Activated CD8-positive, alpha-beta T cell treated with anti-CD3 and anti-CD28 coated beads, Interleukin-2, amount 10 ng/mL, durations not matched to agents 7 days and 5 days (primary cell): ENCODE measurements around the gene B4GALT5. TPM values are rescaled to one million over a fixed set of nuclear protein-coding genes. Genes with fewer than 3 reads are reported as not detected.
"Not testable (repeated sequence)": the region's sequence is repeated elsewhere in the genome, so short reads cannot be mapped to it uniquely, and the experiment has no call there.

Experiments
- ATAC-seq: fragments of 150-1000 bp; cut with Tn5 transposase; one replicate; pipeline ENCODE4 v1.10.0; 2021; ENCODE audit warnings: moderate library complexity
- CTCF ChIA-PET: fragments of 350-600 bp; sonication (Branson Sonifier 250); formaldehyde crosslinking; loops from one replicate; lab custom pipeline; 2021; ENCODE audit warnings: antibody characterized with exemption; lab: Charles Lee
- POLR2A ChIA-PET: fragments of 350-600 bp; sonication (Branson Sonifier 250); formaldehyde crosslinking; loops from one replicate; lab custom pipeline; 2021; ENCODE audit warnings: antibody characterized with exemption; lab: Charles Lee
- DNase-seq: peaks from one replicate; pipeline ENCODE4 v3.0.0-alpha.2; 2020
- H3K27ac Mint-ChIP-seq: one replicate; pipeline ENCODE4 v1.8.0; 2021; ENCODE audit warnings: mild to moderate bottlenecking, mixed read lengths
- H3K27me3 Mint-ChIP-seq: one replicate; pipeline ENCODE4 v1.8.0; 2021; ENCODE audit warnings: low read depth, mixed read lengths
- H3K36me3 Mint-ChIP-seq: one replicate; pipeline ENCODE4 v1.8.0; 2021; ENCODE audit warnings: low read depth, mixed read lengths
- H3K4me1 Mint-ChIP-seq: one replicate; pipeline ENCODE4 v1.8.0; 2021; ENCODE audit warnings: low read depth, mixed read lengths
- H3K4me3 Mint-ChIP-seq: one replicate; pipeline ENCODE4 v1.8.0; 2021; ENCODE audit warnings: mild to moderate bottlenecking, mixed read lengths
- H3K9me3 Mint-ChIP-seq: one replicate; pipeline ENCODE4 v1.8.0; 2022; ENCODE audit warnings: mixed read lengths; ENCODE audit not compliant: insufficient read depth
- total RNA-seq, 2 experiments: library from RNA; stranded (reverse); gene quantifications; one replicate each; pipeline ENCODE4 v1.2.3, GENCODE V29; 2021

B4GALT5 gene
- total RNA-seq, 2 experiments from 2014 or later = 13.3 to 13.4 TPM

DNA sequence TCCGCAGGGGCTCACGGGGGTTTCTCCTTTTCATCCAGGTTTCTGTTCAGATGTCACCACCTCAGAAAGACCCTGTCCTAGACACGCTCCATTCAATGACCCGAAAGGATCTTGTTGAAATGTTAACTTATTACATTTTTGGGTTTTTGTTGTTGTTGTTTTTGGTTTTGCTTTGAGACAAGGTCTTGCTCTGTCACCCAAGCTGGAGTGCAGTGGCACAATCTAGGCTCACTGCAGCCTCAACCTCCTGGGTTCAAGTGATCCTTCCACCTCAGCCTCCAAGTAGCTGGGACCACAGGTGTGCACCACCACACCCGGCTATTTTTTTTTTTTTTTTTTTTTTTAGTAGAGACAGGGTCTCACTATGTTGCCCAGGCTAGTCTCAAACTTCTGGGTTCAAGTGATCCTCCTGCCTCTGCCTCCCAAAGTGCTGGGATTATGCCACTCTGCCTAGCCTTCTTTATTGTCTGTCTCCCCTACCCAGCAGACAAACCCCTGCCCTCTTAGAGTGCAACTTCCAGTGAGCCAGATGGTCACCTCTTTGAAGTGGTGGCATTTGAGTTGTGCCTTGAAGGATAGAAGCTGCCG is 102.0 kb downstream of the B4GALT5 start:
- H3K4me1 Mint-ChIP-seq = peaks cover 24% of the 10 kb centered on the region
- CTCF ChIA-PET = interaction anchor here (0.7 to 15.3 kb wide), 17 partner anchors 16 to 281 kb away, joined by 3 to 459 read pairs (median 3); no protein-coding TSS in a partner anchor
- POLR2A ChIA-PET, H3K4me3 Mint-ChIP-seq, H3K27ac Mint-ChIP-seq, H3K36me3 Mint-ChIP-seq, H3K9me3 Mint-ChIP-seq, H3K27me3 Mint-ChIP-seq, DNase-seq, ATAC-seq: not testable (repeated sequence)

DNA sequence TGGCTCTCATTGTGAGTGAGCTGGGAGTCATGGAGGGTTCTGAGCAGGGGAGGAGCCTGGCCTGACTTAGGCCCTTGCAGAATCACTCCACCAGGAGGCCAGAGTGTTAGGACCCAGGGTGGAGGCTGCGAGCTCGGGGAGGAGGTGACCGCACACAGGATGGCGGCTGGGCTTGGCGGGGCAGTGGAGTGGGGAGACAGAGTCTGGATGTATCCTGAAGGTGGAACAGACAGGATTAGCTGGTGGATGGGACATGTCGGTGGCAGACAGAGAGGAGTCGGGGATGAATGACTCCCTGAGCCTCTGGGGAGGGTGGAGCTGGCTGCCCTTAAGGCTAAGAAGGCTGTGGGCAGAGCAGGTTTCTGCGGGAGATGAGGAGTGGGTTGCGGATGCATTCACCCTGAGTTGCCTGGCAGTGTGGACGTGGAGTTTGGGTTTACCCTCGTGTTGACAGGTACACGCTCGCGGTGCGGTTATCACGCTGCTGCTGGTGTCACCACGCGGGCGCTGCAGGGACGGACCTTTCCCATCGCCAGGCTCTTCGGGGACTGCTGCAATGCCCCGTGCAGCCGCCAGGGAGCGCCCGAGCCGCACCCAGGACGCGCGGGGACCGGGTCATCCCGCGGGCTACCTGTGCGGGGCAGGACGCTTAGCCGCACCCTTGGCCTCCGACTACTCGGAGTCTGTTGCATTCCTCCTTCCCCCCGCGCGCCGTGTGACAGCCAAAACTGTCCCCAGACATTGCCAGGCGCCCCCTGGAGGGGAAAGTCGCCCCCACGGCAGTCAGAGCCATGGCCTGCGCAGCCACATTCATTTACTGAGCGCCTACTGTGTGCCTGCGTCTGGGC is 102.8 kb downstream of the B4GALT5 start:
- no peaks in the 10 kb centered on the region for H3K9me3 Mint-ChIP-seq
- ChIA-PET CTCF (interaction anchor here (0.7 to 15.3 kb wide), 33 partner anchors 9 to 305 kb away, joined by 3 to 459 read pairs (median 4); no protein-coding TSS in a partner anchor), POLR2A (interaction anchor here (0.6 to 1.5 kb wide), 4 partner anchors 15 to 71 kb away, joined by 3 to 5 read pairs (median 4); no protein-coding TSS in a partner anchor)
- DNase-seq = peak; percentile 83
- H3K27me3 Mint-ChIP-seq = no peaks in the 10 kb centered on the region
- peaks cover 24% of the 10 kb centered on the region for H3K4me1 Mint-ChIP-seq
- H3K4me3 Mint-ChIP-seq = peak overlapping the region; percentile 52
- H3K27ac Mint-ChIP-seq = peak overlapping the region; percentile 30
- H3K36me3 Mint-ChIP-seq = peaks cover 6% of the 10 kb centered on the region
- peak; percentile 72 for ATAC-seq

DNA sequence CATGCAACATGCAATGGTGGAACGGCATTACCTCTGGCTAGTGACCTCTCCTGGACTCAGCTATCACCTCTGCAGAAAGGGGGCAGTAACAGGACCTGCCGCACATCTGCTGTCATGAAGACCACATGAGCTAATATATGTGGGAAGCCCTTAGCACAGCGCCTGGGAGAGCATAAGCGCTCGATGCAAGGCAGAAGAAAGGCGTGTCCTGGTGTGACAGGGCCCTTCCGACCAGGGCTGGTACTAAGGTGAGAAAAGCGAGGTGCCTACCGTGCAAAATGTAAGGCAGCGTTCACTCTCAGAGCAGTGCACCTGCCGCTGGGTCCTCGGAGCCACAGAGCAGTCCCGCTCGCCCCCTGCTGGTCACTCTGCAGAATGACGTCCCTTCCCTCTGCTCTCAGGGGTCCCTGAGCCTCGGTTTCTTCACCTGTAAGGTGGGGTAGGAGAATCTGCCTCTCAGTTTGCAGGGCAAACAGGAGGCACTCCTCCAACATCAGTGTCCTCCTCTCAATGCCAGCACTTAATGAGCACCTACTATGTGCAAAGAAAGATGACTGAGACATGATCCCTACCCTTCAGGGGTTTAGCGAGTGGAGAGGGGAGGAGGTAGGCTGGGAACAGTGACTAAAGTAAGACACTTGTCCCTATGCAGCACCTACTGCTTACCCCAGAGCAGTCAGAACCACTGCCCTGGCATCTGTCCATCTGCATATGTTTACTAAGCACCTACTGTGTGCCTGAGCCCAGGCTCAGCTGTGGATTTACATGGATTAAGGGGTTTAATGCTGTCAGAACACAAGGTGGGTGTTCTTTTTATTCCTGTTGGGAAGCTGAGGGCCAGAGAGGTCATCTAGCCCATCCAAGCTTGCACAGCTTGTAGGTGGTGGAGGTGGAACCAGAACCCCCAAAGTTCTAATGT is 104.7 kb downstream of the B4GALT5 start:
- DNase-seq = peak; percentile 89
- H3K36me3 Mint-ChIP-seq = peaks cover 11% of the 10 kb centered on the region
- peak overlapping the region; percentile 32 for H3K27ac Mint-ChIP-seq
- no peaks in the 10 kb centered on the region for H3K9me3 Mint-ChIP-seq
- H3K4me1 Mint-ChIP-seq = peaks cover 36% of the 10 kb centered on the region
- H3K27me3 Mint-ChIP-seq = no peaks in the 10 kb centered on the region
- peak overlapping the region; percentile 38 for H3K4me3 Mint-ChIP-seq
- peak; percentile 86 for ATAC-seq
- CTCF ChIA-PET = interaction anchor here (0.6 to 15.3 kb wide), 37 partner anchors 8 to 307 kb away, joined by 3 to 459 read pairs (median 5); no protein-coding TSS in a partner anchor
- POLR2A ChIA-PET = interaction anchor here (0.6 to 1.5 kb wide), 3 partner anchors 13 to 61 kb away, joined by 3 read pairs; no protein-coding TSS in a partner anchor

DNA sequence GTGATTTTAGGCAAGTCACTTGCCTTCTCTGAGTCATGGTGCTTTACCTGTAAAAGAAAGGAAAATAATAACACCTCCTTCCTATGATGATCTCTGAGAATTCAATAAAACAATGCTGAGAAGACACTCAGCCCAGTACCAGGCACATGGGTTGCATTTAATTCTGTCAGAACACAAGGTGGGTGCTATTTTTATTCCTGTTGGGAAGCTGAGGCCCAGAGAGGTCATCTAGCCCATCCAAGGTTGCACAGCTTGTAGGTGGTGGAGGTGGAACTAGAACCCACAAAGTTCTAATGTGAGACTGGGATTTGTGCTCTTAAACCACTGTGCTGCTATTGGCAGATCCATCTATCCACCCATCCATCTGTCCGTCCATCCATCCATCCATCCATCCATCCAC is 106.1 kb downstream of the B4GALT5 start:
- Mint-ChIP-seq H3K36me3 (peaks cover 17% of the 10 kb centered on the region), H3K4me3 (no peak overlapping the region), H3K9me3 (no peaks in the 10 kb centered on the region), H3K4me1 (peaks cover 46% of the 10 kb centered on the region), H3K27ac (no peak overlapping the region), H3K27me3 (no peaks in the 10 kb centered on the region)
- no peak for ATAC-seq
- DNase-seq = no peak
- CTCF ChIA-PET = interaction anchor here (1.1 to 15.3 kb wide), 11 partner anchors 12 to 273 kb away, joined by 4 to 459 read pairs (median 18); no protein-coding TSS in a partner anchor
- POLR2A ChIA-PET = interaction anchor here (0.8 kb wide), 1 partner anchor 12 kb away, joined by 3 read pairs; no protein-coding TSS in a partner anchor

DNA sequence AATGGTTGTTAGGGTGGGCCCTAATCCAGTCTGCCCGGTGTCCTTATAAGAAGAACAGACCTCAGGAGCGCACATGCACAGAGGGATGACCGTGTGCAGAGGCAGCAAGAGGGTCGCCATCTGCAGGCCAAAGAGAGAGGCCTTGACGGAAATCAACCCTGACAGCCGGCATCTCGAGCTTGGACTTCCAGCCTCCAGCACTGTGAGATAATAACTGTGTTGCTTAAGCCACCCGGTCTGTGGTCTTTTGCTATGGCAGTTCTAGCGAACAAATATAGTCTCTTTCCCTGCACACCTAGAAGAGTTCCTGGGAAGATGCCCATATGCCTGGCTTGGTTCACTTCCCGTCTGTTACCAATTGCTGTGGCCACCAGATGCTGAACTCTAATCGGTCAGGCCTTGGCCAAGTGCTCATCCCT is 110.5 kb downstream of the B4GALT5 start:
- Mint-ChIP-seq H3K9me3 (no peaks in the 10 kb centered on the region), H3K36me3 (peaks cover 36% of the 10 kb centered on the region), H3K27me3 (no peaks in the 10 kb centered on the region), H3K4me1 (peaks cover 54% of the 10 kb centered on the region), H3K4me3 (no peak overlapping the region), H3K27ac (no peak overlapping the region)
- DNase-seq (no peak), ATAC-seq (no peak)
- ChIA-PET CTCF (interaction anchor here (1.1 to 15.3 kb wide), 6 partner anchors 9 to 118 kb away, joined by 3 to 459 read pairs (median 4); no protein-coding TSS in a partner anchor), POLR2A (interaction anchor here (1.1 kb wide), 1 partner anchor 58 kb away, joined by 4 read pairs; no protein-coding TSS in a partner anchor)

DNA sequence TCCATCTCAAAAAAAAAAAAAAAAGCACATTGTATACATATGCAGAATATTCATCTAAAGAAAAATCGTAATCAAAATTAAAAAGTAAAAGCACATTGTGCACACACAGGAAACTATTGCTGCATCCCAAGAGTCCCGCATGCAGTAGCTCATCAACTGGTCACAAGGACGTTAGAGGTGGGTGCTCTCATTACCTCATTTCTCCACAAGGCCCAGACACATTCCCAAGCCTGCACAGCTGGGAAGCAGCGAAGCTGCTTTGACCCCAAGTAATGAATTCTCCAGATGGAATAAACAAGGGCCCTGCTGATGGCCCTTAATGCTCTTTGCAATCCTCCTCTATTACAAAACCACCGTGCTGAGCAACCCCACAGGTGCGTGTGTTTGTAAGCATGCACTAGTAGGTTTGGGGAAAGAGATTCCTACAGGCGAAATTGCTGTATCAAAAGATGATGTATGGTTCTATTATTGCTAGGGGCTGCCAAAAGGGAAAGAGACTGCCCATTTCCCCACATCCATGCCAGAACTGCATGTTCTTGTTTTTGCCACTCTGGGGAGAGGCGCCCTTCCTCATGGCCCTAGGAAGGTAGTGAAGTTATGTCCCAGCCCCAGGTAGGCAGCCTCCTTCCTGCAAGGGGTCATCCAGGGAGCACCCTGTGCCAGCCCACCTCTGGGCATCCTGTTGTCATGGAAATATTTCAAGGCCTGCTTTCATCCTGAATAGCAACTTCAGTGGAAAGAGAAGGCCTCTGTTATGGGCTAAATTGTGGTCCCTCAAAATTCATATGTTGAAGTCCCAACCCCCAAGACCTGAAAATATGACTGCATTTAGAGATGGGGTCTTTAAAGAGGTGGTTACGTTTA is 111.1 kb downstream of the B4GALT5 start:
- POLR2A ChIA-PET = no interaction called here
- Mint-ChIP-seq H3K27me3 (no peaks in the 10 kb centered on the region), H3K4me1 (peaks cover 56% of the 10 kb centered on the region), H3K27ac (peak overlapping the region; percentile 34), H3K4me3 (no peak overlapping the region), H3K36me3 (peaks cover 41% of the 10 kb centered on the region), H3K9me3 (no peaks in the 10 kb centered on the region)
- DNase-seq (no peak), ATAC-seq (no peak)
- CTCF ChIA-PET = interaction anchor here (0.8 to 15.3 kb wide), 5 partner anchors 8 to 68 kb away, joined by 3 to 459 read pairs (median 4); no protein-coding TSS in a partner anchor

DNA sequence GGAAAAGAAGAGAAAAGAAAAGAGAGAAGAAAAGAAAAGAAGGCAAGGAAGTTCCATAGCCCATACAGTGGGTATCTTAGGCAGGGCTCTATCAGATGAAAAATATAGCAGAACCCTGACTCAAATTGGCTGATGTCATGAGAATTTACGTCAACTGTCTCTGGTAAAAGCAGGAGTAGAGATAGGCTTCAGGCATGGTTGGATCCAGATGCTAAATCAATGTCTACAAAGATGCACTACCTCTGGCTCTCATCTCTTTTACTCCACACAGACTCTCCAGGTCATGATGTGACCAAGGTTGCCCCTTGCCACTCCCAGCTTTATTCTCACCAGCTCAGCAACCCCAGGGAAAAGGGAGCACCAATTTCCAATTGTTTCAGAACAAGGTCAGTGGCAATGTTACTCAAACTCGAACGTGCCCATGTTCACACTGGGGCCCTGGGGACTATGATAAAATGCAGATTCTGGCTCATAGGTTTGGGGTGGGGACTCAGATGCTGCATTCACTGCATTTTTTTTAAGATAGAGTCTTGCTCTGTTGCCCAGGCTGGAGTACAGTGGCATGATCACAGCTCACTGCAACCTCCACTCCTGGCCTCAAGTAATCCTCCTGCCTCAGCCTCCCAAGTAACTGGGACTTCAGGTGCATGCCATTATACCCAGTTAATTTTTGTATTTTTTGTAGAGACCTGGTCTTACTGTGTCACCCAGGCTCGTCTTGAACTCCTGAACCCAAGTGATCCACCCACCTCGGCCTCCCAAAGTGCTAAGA is 112.3 kb downstream of the B4GALT5 start:
- ATAC-seq (no peak), DNase-seq (no peak)
- no peaks in the 10 kb centered on the region for H3K27me3 Mint-ChIP-seq
- CTCF ChIA-PET = interaction anchor here (0.8 to 15.3 kb wide), 7 partner anchors 7 to 67 kb away, joined by 3 to 459 read pairs (median 3); no protein-coding TSS in a partner anchor
- peak overlapping the region; percentile 35 for H3K27ac Mint-ChIP-seq
- POLR2A ChIA-PET = no interaction called here
- H3K4me3 Mint-ChIP-seq = no peak overlapping the region
- no peaks in the 10 kb centered on the region for H3K9me3 Mint-ChIP-seq
- H3K36me3 Mint-ChIP-seq = peaks cover 48% of the 10 kb centered on the region
- H3K4me1 Mint-ChIP-seq = peaks cover 61% of the 10 kb centered on the region

DNA sequence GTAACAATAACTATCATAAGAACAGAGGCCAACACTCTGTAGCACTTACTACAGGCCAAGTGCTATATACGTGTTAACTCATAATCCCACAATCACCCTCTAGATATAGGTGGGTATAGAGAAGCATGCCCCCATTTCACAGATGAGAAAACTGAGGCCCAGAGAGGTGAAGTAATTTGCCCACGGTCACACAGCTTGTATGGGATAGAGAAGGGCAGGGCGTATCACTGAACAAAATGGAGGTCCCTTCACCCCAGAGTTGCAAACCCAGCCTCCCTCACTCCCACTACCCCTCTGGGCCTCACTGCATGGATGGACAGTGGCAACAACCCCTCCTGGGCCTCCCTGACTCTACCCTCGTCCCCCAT is 113.9 kb downstream of the B4GALT5 start:
- peak overlapping the region; percentile 39 for H3K27ac Mint-ChIP-seq
- ATAC-seq (no peak), DNase-seq (no peak)
- ChIA-PET CTCF (interaction anchor here (0.5 to 15.3 kb wide), 4 partner anchors 58 to 265 kb away, joined by 3 to 459 read pairs (median 42); no protein-coding TSS in a partner anchor), POLR2A (no interaction called here)
- H3K4me3 Mint-ChIP-seq = no peak overlapping the region
- H3K27me3 Mint-ChIP-seq = no peaks in the 10 kb centered on the region
- peaks cover 72% of the 10 kb centered on the region for H3K4me1 Mint-ChIP-seq
- peaks cover 57% of the 10 kb centered on the region for H3K36me3 Mint-ChIP-seq
- H3K9me3 Mint-ChIP-seq = no peaks in the 10 kb centered on the region

DNA sequence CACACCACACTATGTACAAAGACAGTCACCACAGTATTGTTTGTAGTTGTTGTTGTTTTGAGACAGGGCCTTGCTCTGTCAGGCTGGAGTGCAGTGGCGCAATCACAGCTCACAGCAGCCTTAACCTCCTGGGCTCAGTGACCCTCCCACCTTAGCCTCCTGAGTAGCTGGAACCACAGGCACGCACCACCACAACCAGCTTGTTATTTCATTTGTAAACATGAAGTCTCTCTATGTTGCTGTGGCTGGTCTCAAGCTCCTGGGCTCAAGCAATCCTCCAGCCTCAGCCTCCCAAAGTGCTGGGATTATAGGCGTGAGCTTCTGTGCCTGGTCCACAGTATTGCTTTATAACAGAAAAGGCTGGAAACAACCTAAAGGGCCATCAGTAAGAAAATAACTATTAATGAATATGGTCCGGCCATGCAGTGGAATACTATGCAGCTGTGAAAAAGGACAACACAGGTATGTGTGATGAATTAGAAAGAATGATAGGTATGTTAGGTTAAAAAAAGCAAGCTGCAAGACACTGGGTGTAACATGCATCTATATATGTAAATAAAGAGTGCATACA is 115.8 kb downstream of the B4GALT5 start:
- no peaks in the 10 kb centered on the region for H3K9me3 Mint-ChIP-seq
- H3K4me3 Mint-ChIP-seq = no peak overlapping the region
- POLR2A ChIA-PET = interaction anchor here (6.2 kb wide), 1 partner anchor 56 kb away, joined by 27 read pairs; no protein-coding TSS in a partner anchor
- peaks cover 62% of the 10 kb centered on the region for H3K36me3 Mint-ChIP-seq
- no peak for DNase-seq
- peak overlapping the region; percentile 87 for H3K27ac Mint-ChIP-seq
- peaks cover 76% of the 10 kb centered on the region for H3K4me1 Mint-ChIP-seq
- no peaks in the 10 kb centered on the region for H3K27me3 Mint-ChIP-seq
- CTCF ChIA-PET = interaction anchor here (1.1 to 7.1 kb wide), 3 partner anchors 11 to 63 kb away, joined by 3 to 79 read pairs (median 65); no protein-coding TSS in a partner anchor
- ATAC-seq = no peak
